GM19463 (cell line): Measurements from ENCODE around the gene RBBP9.
"Not testable (repeated sequence)": the region's sequence is repeated elsewhere in the genome, so short reads cannot be mapped to it uniquely, and the experiment has no call there.

Source experiments
- ATAC-seq: cut with Tn5 transposase; IDR thresholded peaks from one replicate; pipeline ENCODE4 v1.9.1; 2021; ENCODE audit warnings: mild to moderate bottlenecking, moderate library complexity; ENCODE audit not compliant: unreplicated experiment

The RBBP9 gene

DNA sequence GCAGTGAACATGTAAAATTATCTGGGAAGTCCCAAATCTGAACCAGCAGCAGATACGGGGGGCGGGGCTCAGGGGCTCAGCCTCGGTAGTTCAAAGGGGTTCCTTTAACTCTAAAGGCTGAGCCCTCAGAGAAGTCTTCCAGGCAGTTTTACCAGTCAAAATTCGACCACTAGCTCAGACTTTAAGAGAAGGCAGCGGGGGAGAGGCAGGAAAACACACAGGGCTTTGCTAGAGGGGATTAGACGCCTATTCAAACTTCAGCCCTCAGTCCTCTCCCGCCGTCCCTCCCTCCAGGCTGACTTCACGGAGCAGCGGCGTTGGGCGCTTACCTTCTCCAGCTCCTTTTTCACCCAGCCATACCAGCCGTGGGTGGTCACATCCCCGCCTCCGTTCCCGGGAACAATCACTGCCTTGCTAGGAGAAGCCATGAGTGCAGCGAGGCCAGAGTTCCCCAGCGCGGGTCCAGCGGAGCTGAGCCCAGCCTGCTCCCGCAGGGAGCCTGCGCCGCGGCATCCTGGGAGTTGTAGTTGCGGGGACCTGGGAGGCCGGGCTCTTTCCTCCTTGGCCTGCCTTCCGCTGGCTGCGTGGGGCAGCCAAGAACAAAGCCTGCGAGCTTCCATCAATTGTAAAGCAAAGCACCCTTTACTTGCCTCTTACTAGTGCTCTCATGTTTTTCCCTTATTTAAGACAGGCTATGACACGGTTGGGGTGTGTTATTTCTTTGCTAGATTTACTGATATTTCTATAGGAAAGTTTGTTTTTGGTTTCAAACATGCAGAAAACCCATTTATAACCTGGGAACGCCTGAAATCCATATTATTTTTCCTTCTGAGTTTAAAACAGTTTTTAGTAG is at the start of gene RBBP9:
TSS of gene RBBP9 (minus strand) at position 486 of the 853 bp plus-strand sequence. CDS start at position 428, 58 bp downstream.
- peak; percentile 99 for ATAC-seq

DNA sequence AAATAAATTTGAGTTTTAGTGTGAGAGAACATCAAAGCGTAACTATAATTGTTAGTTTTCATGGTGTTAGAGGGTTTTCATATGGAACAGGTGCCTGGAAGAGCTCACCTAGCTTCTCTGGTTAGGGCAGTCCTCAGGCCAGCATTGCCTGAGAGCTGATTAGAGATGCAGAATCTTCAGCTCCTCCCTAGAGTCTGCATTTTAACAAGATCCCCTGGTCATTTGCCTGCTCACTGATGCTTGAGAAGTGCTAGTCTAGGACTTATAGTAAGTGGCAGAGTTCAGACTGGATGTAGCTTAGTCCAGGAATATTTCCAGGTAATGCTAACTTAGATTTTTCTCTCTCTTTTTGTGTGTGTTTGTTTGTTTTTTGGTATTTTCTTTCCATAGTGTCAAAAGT is 48.5 kb upstream of the RBBP9 start:
- ATAC-seq = no peak

DNA sequence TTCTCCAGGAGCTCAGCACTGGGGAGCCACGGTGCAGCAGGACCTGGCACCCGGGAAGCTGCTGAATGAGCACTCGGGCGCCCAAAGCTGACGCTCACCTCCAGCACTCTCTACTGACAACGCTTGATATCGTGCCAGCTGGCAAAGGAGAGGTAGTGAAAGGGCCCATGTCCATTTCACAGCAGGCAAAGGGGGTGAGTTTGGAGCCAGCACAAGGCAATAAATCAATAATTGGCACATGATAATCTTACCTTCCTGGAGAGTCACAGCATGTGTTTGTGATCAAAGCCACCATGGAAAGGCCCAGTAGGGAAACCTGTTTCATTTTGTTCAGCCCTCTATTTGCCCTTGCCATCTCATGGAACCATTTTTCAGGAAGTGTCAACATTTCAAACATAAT is 46.9 kb upstream of the RBBP9 start:
- ATAC-seq = no peak

- ATAC-seq = no peak
Observed at GRCh38 chr20:18543216-18543615, 46.2 kb upstream of the RBBP9 start.

DNA sequence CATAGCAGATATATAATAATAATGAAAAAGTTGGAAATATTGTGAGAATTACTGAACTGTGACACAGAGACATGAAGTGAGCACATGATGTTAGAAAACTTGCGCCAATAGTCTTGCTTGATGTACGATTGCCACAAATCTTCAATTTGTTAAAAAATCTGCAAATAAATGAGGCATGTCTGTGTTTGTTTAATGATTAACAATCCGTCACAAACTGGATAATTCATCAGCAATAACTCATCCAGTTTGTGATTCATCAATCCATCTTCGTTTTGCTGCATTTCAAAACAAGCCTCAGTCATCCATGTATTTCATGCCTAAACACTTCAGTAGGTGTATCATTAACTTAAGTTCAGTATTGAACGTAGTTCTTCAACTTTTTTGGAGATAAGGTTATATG is 44.7 kb upstream of the RBBP9 start:
- ATAC-seq = no peak

- no peak for ATAC-seq
Observed at GRCh38 chr20:18537651-18538050, 40.6 kb upstream of the RBBP9 start.

DNA sequence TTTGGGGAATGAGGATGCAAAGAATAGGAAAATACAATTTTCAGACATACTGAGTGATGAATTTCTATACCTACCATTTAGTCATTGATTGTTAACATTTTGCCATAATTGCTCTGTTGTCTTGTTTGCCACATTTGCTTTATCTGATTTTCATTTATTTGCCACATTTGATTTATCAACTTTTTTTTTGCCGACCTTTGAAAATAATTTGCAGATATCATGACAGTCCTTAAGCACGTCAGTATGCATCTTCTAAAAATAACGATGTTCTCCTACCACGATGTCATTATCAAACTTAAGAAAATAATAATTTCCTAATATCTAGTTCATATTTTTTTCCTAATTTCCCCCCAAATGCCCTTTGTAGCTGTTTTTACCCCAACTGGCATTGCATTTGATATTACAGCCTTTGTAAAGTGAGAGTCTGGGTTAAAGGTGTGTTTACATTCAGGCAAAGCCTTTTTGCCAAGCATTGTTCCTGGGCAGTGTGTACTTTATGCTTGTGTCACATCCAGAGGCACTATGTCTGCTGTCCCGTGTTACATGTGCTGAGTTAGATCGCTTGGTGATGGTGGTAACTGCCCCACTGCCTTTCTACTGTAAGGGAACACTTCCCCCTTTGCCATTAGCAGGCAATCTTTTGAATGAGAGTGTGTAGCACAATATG is 37.1 kb upstream of the RBBP9 start:
- ATAC-seq = no peak

- no peak for ATAC-seq
Observed at GRCh38 chr20:18533491-18533890, 36.5 kb upstream of the RBBP9 start.

- ATAC-seq = no peak
Observed at GRCh38 chr20:18532626-18533025, 35.6 kb upstream of the RBBP9 start.

- no peak for ATAC-seq
Observed at GRCh38 chr20:18529041-18529440, 32.0 kb upstream of the RBBP9 start.

GRCh38 chr20:18527836-18528235 is 30.8 kb upstream of the RBBP9 start:
- ATAC-seq = no peak

GRCh38 chr20:18527339-18527738 is 30.3 kb upstream of the RBBP9 start:
- no peak for ATAC-seq

GRCh38 chr20:18526761-18527160 is 29.7 kb upstream of the RBBP9 start:
- ATAC-seq = not testable (repeated sequence)

DNA sequence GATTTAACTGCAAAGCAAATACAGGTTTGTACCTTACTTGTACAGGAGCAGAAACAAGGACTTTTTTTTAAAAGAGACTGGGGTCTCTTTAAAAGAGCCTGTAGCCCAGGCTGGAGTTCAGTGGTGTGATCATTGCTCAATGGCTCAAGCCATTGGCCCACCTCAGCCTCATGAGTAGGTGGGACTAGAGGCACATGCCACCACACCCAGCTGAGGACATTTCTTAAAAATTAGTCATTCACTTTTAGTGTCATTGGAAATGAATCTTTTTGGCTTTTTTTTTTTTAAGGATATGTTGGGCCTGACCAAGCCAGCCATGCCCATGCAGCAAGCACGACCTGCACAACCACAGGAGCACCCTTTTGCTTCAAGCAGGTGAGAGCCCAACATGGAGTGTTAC is 27.6 kb upstream of the RBBP9 start:
- no peak for ATAC-seq

DNA sequence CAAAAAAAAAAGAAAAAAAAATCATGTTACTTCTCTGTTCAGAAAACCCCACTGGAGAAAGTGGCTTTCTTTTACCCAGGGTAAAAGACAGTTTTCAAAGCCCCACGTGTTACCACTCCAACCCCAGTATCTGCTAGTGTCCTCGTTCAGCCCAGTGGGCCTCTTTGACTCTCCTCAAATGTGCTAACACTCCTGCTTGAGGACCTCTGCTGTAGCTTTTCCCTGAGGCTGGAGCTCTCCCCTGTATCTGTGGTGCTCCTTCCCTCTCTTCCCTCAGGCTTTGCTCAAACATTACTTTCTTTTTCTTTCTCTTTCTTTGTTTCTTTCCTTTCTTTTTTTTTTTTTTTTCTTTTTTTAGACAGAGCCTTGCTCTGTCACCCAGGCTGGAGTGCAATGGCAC is 26.0 kb upstream of the RBBP9 start:
- no peak for ATAC-seq

DNA sequence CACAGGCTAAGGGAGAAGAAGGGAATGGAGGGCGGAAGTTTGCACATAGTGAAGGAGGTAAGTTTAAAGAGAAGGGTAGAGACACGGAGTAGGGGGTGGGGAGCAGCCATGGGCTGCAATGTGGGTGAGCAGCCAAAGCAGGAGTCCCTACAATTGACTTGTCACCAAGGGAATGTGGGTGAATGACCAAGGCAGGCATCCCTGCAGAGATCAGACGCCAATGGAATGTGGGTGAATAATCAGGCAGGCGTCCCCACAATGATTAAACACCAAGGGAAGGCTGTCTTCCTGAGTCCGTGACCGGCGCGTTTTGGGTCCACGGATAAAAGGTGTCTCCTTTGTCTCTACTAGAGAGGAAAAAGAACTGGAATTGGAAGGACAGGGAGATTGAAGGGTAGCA is 25.0 kb upstream of the RBBP9 start:
- ATAC-seq = not testable (repeated sequence)

GRCh38 chr20:18515973-18516372 is 18.9 kb upstream of the RBBP9 start:
- ATAC-seq = no peak

DNA sequence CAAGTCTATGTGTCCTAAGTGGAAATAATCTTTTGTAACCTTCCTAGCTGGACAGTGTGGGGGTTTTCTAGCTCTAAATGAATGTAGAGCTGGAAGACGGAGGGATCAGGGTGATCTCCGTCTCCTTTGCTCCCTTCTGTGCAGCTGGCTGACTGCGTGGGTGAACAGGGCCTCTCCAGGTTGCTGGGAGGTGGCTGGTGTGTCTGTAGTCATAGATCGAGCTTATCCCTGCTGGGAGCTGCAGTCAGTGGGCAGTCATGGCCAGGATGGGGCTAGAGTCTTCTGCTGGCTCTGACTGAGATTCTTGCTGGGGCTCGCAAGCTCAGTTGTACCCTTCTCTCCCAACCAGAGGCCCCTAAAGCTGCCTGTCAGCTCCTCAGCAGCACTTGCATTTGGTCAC is 17.1 kb upstream of the RBBP9 start:
- no peak for ATAC-seq

DNA sequence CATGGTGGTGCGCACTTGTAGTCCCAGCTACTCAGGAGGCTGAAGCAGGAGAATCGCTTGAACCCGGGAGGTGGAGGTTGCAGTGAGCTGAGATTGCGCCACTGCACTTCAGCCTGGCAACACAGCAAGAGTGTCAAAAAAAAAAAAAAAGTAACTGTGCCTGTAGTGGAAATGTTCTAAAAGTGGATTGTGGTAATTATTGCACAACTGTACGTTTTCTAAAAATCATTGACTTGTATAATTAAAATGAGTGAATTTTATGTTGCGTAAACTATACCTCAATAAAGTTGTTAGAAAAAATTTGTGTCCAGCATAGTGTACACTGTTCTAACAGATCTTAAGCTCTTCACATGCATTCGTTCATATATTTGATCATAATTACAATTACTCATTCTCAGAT is 16.2 kb upstream of the RBBP9 start:
- ATAC-seq = no peak

DNA sequence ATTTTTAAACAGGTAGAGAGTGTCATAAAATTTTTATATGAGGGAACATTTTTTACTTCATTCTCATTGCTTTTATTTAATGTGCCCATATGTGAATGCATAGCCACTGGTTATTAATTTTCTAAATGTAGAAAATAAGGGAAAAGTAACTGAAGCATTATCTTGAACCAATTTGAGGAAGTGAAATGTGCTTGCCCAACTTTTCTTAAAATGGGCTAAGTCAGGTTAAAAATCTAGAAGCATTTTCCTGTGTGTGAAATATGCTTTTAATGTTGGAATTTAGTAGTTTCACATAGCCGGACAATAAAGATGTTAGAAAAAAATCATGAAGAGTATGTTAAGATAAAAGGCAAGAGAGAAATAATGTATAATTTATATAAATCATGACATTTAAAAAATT is 14.5 kb upstream of the RBBP9 start:
- no peak for ATAC-seq

DNA sequence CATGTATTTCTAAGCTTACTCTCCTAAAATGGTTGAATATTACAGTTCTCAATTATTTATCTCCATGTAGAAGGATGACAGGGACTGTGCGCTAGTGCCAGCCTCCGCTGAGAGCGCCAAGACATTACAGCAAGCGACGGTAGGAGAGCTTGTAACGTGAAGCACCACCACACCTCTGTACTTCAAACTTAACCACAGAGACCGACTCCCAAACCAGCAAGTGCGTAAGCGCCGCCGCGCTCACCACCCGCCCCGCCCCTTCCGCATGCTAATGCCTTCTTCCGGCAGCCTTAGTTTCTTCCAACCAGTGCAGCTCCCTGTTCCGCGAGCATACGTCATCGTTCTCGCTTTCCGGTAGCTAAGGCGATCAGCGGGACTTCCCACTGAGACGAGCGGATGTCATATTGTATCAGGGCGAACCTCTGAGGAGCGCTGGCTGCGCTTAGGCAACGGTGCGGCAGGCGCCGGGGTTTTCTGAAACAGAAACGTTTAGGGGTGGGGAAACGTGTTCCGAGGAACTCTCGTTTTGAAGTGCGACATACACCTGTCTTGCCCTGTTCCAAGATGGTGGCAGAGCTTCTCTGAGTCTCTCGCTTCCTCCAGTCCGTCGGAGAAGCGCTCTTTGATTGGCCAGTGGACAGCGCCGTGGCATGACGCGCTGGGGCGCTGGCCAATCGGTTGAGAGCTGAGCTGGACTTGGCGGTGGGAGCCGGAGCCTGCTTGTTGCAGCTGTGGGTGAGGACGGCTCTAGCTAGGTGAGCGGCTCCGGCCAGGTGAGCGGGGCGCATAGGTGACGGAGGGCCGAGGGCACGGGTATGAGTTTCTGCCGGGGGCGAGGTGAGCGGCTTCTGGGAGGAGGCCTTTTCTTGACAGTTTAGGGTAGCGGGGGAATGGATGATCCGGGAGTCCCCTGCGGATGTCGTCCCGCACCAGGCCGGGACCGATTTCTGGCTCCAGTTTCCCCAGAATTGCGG is 10.5 kb upstream of the RBBP9 start, which contains the start of gene SEC23B:
TSS of gene SEC23B (plus strand) at position 723 of the 974 bp plus-strand sequence. CDS start 2,896 bp downstream, outside the sequence.
- peak; percentile 93 for ATAC-seq
